ENCODE measurements around the gene PSTPIP1. TPM values are rescaled to one million over a fixed set of nuclear protein-coding genes. Genes with fewer than 3 reads are reported as not detected.

Gene PSTPIP1
- total and polyA plus RNA-seq, 5 donors from 2014 or later: 41.3 to 169 (median 47.8) TPM

DNA sequence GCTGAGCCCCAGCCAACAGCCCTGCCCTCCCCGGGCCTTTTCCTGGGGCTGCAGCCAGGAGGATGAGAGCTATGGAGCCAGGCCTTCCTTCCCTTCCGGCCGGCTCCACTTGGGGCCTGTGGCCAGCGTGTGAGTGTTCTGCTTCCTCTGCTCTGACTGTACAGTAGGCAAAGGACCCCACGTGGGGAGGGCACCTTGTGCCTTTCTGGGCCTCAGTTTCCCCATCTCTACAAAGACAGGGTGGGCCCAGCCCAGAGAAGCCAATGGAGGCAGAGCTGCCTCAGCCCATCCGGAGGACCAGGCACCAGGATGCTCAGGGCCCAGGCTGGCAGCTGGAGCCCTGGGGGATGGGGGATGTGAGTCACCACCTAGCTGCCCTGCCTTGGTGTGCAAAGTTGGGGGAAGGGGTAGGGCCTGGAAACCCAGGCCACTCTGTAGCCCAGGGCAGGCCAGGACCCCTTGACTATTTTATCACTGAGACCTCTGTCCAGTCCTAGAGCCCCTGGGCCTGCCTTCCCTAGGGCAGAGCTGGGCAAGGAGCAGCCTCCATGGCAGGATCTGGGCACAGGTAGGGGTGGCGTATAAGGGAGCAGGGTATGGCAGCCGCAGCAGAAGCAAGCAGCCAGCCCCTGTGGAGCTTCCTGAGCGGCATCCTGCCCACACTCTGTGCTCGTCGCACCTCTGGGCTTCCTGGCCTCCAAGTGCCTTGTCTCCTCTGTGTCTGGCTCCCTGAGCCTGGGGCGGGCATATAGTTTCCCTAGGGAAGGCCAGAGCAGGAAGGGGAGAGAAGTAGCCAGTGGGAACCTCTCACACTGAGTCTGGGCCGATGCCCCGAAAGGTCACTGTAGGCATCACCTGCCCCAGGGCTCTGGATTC lies 1.8 kb downstream of the PSTPIP1 start:
- H3K4me1 Mint-ChIP-seq: peaks cover 6 to 86% (median 41%) of the 10 kb centered on the region in 4 donors
- Histone ChIP-seq H3K27ac (ENCODE audit: insufficient read depth, low read length, poor library complexity, severe bottlenecking) (peak overlapping the region; percentile 87), H3K36me3 (ENCODE audit: control insufficient read depth, insufficient read depth, low read length) (peaks cover 17% of the 10 kb centered on the region), H3K9me3 (ENCODE audit: control insufficient read depth in 2 of 2, low read length in 2 of 2) (no peaks in the 10 kb centered on the region), H3K27me3 (ENCODE audit: control insufficient read depth, insufficient read depth, low read length) (no peaks in the 10 kb centered on the region), H3K4me3 (ENCODE audit: low read depth, low read length) (peak overlapping the region; percentile 94), H3K4me1 (ENCODE audit: control insufficient read depth, insufficient read depth, low read length, poor library complexity, severe bottlenecking) (peaks cover 83% of the 10 kb centered on the region)
- H3K4me3 Mint-ChIP-seq: peak overlapping the region; percentile 79 to 97 (median 94)
- DNase-seq: peak; percentile 22 to 79 (median 48)
- no peaks in the 10 kb centered on the region for H3K36me3 Mint-ChIP-seq
- no peaks in the 10 kb centered on the region for H3K27me3 Mint-ChIP-seq
- no peaks in the 10 kb centered on the region for H3K9me3 Mint-ChIP-seq
- peak overlapping the region; percentile 89 to 93 (median 90) for H3K27ac Mint-ChIP-seq
- ATAC-seq (ENCODE audit: low read depth in 2 of 2): peak; percentile 58 to 65

DNA sequence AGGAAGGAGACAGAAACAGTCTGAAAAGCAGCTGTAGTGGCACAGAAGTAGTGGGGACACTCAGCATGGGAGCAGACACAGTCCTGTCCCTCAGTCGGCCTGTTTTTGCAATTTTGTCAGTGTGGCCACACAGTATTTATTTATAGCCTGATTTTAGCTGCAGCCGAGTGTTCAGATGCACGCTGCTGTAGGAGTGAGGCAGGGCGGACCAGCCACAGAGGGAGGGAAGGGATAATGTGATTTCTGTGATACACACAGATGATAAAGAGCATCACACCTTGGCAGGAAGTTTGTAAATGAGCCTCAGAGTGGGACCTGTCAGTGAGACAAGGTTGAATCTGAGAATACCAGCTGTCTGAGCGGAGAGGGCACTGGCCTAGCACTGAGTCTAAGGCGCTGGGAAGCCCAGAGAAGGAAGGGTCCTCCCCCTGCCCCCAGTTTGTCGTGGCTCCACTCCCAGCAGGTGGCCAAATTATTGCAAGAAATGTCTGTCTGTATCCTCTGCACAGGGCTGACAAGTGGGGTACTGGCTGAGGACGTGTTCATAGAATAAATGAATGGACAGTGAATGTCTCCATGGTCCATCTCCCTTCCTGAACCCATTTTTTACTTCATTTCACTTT lies 3.8 kb downstream of the PSTPIP1 start:
- H3K27ac ChIP-seq (ENCODE audit: insufficient read depth, low read length, poor library complexity, severe bottlenecking): peak overlapping the region; percentile 87
- no peaks in the 10 kb centered on the region for H3K36me3 Mint-ChIP-seq
- ATAC-seq (ENCODE audit: low read depth in 2 of 2): no peak

DNA sequence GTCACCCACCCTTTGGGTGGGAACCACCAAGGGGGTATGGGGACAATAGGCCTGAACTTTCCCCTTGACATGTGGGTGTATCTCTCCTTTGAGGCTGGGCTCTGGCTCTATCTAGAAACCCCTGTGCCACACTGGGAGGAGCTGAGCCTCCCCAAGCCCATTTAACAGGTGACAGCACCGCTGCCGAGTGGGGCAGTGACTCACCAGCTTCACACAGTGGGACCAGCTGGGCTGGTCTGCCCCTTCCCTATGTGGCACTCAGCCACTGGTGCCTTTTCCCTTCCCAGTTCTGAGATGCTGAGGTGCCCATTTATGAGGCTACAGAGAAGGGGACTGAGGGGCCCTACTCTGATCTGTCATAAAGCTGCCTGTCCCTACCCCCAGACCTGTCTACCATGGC lies 5.1 kb downstream of the PSTPIP1 start:
- no peaks in the 10 kb centered on the region for H3K27me3 ChIP-seq (ENCODE audit: control insufficient read depth, insufficient read depth, low read length)
- Mint-ChIP-seq H3K27ac (peak overlapping the region in 1 of 3 donors; percentile 47), H3K4me3 (peak overlapping the region in 2 of 4 donors; percentile 11 to 79), H3K27me3 (no peaks in the 10 kb centered on the region), H3K4me1 (peaks cover 22 to 90% (median 55%) of the 10 kb centered on the region in 4 donors), H3K9me3 (peaks cover 0 to 3% (median 0%) of the 10 kb centered on the region in 7 donors), H3K36me3 (peaks cover 5% of the 10 kb centered on the region)
- peaks cover 17% of the 10 kb centered on the region for H3K36me3 ChIP-seq (ENCODE audit: control insufficient read depth, insufficient read depth, low read length)
- peak overlapping the region; percentile 53 for H3K27ac ChIP-seq (ENCODE audit: insufficient read depth, low read length, poor library complexity, severe bottlenecking)
- ATAC-seq (ENCODE audit: low read depth in 2 of 2) (no peak), DNase-seq (no peak)
- peaks cover 92% of the 10 kb centered on the region for H3K4me1 ChIP-seq (ENCODE audit: control insufficient read depth, insufficient read depth, low read length, poor library complexity, severe bottlenecking)
- peak overlapping the region; percentile 15 for H3K4me3 ChIP-seq (ENCODE audit: low read depth, low read length)
- no peaks in the 10 kb centered on the region for H3K9me3 ChIP-seq (ENCODE audit: control insufficient read depth in 2 of 2, low read length in 2 of 2)

More for the DNA sequence above, 3.8 kb downstream of the PSTPIP1 start:
- Mint-ChIP-seq H3K4me1 (peaks cover 18 to 89% (median 50%) of the 10 kb centered on the region in 4 donors), H3K27me3 (no peaks in the 10 kb centered on the region), H3K27ac (peak overlapping the region; percentile 90 to 96 (median 93)), H3K4me3 (peak overlapping the region; percentile 79 to 97 (median 94)), H3K9me3 (no peaks in the 10 kb centered on the region)
- Histone ChIP-seq H3K27me3 (ENCODE audit: control insufficient read depth, insufficient read depth, low read length) (no peaks in the 10 kb centered on the region), H3K9me3 (ENCODE audit: control insufficient read depth in 2 of 2, low read length in 2 of 2) (no peaks in the 10 kb centered on the region), H3K36me3 (ENCODE audit: control insufficient read depth, insufficient read depth, low read length) (peaks cover 17% of the 10 kb centered on the region), H3K4me3 (ENCODE audit: low read depth, low read length) (peak overlapping the region; percentile 70), H3K4me1 (ENCODE audit: control insufficient read depth, insufficient read depth, low read length, poor library complexity, severe bottlenecking) (peaks cover 97% of the 10 kb centered on the region)
- no peak for DNase-seq

DNA sequence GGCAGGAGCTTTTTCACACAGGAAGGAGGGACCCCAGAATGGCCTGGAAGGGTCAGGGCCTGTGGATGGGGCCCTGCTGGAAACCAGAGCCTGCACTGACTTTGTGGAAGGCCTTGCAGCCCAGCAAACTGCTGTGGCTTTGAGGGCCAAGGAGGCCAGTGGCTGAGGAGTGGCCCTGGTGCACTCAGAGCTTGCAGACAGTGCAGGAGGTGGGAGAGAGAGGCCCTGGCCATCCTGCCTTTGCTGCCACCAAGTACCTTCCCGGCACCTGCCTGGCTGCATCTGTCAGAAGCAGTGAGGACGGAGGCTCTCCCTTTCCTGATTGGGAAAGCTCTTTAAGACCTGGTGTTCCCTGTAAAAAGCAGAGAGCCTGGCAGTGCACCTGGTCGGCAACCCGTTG lies 6.4 kb downstream of the PSTPIP1 start:
- peaks cover 0 to 3% (median 0%) of the 10 kb centered on the region in 7 donors for H3K9me3 Mint-ChIP-seq
- peak overlapping the region; percentile 49 for H3K27ac ChIP-seq (ENCODE audit: insufficient read depth, low read length, poor library complexity, severe bottlenecking)
- peaks cover 17% of the 10 kb centered on the region for H3K36me3 ChIP-seq (ENCODE audit: control insufficient read depth, insufficient read depth, low read length)
- peaks cover 81% of the 10 kb centered on the region for H3K4me1 ChIP-seq (ENCODE audit: control insufficient read depth, insufficient read depth, low read length, poor library complexity, severe bottlenecking)
- H3K27ac Mint-ChIP-seq: peak overlapping the region in 1 of 3 donors; percentile 84
- H3K4me3 Mint-ChIP-seq: peak overlapping the region in 2 of 4 donors; percentile 33 to 52
- DNase-seq (no peak), ATAC-seq (ENCODE audit: low read depth in 2 of 2) (no peak)
- no peak overlapping the region for H3K4me3 ChIP-seq (ENCODE audit: low read depth, low read length)
- no peaks in the 10 kb centered on the region for H3K27me3 Mint-ChIP-seq
- H3K36me3 Mint-ChIP-seq: peaks cover 11% of the 10 kb centered on the region
- no peaks in the 10 kb centered on the region for H3K9me3 ChIP-seq (ENCODE audit: control insufficient read depth in 2 of 2, low read length in 2 of 2)
- H3K4me1 Mint-ChIP-seq: peaks cover 32 to 94% (median 67%) of the 10 kb centered on the region in 4 donors
- no peaks in the 10 kb centered on the region for H3K27me3 ChIP-seq (ENCODE audit: control insufficient read depth, insufficient read depth, low read length)

DNA sequence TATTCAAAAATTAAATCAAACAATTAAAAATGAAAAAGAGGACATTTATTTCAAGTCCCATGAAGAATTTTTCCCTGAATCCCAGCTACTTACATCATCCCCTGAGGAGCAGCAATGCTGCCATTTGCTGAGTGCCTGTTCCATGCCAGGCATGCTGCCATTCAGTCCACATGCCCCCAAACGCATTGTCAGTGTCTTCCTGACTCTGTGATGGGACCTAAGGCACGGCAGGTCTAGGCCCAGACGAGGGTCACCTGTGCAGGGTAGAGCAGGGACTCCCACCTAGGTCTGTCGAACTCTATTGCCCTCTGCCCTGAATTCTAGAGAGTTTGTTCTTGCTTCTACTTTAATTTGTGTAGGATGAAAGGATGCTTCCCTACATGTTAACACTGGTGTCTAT lies 7.0 kb downstream of the PSTPIP1 start:
- H3K4me1 ChIP-seq (ENCODE audit: control insufficient read depth, insufficient read depth, low read length, poor library complexity, severe bottlenecking): peaks cover 77% of the 10 kb centered on the region
- H3K4me1 Mint-ChIP-seq: peaks cover 32 to 99% (median 72%) of the 10 kb centered on the region in 4 donors
- H3K9me3 ChIP-seq (ENCODE audit: control insufficient read depth in 2 of 2, low read length in 2 of 2): no peaks in the 10 kb centered on the region
- H3K27ac ChIP-seq (ENCODE audit: insufficient read depth, low read length, poor library complexity, severe bottlenecking): peak overlapping the region; percentile 74
- ATAC-seq (ENCODE audit: low read depth in 2 of 2) (no peak), DNase-seq (no peak)
- H3K27me3 Mint-ChIP-seq: no peaks in the 10 kb centered on the region
- peak overlapping the region; percentile 81 to 96 (median 84) for H3K27ac Mint-ChIP-seq
- H3K9me3 Mint-ChIP-seq: peaks cover 0 to 3% (median 0%) of the 10 kb centered on the region in 7 donors
- H3K27me3 ChIP-seq (ENCODE audit: control insufficient read depth, insufficient read depth, low read length): no peaks in the 10 kb centered on the region
- peak overlapping the region in 3 of 4 donors; percentile 9 to 84 (median 52) for H3K4me3 Mint-ChIP-seq
- H3K36me3 Mint-ChIP-seq: peaks cover 11% of the 10 kb centered on the region
- peaks cover 17% of the 10 kb centered on the region for H3K36me3 ChIP-seq (ENCODE audit: control insufficient read depth, insufficient read depth, low read length)
- peak overlapping the region; percentile 53 for H3K4me3 ChIP-seq (ENCODE audit: low read depth, low read length)

DNA sequence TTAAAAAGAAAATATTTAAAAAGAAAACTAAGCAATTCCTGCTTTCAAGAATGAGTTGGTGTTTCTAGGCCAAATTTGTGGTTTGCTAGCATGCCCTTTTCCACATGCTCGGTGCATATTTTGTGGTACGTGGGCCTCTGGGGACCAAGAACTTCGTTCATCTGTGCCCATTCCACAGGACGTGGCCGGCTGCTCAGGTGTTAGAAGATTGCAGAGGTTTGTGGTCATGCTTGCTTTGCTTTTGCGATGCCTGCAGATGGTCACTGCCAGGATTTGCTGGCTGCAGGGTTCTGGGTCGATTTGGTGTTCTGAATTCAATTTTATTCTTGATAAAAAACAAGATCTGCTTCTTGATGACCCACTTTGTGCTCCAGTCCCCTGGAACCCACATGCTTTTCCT lies 7.5 kb downstream of the PSTPIP1 start:
- H3K9me3 ChIP-seq (ENCODE audit: control insufficient read depth in 2 of 2, low read length in 2 of 2): no peaks in the 10 kb centered on the region
- H3K4me3 ChIP-seq (ENCODE audit: low read depth, low read length): peak overlapping the region; percentile 53
- H3K4me1 ChIP-seq (ENCODE audit: control insufficient read depth, insufficient read depth, low read length, poor library complexity, severe bottlenecking): peaks cover 76% of the 10 kb centered on the region
- H3K36me3 Mint-ChIP-seq: peaks cover 11% of the 10 kb centered on the region
- ATAC-seq (ENCODE audit: low read depth in 2 of 2) (no peak), DNase-seq (no peak)
- H3K4me3 Mint-ChIP-seq: peak overlapping the region; percentile 51 to 84 (median 80)
- H3K27me3 Mint-ChIP-seq: no peaks in the 10 kb centered on the region
- H3K36me3 ChIP-seq (ENCODE audit: control insufficient read depth, insufficient read depth, low read length): peaks cover 17% of the 10 kb centered on the region
- H3K4me1 Mint-ChIP-seq: peaks cover 32 to 96% (median 68%) of the 10 kb centered on the region in 4 donors
- H3K27ac Mint-ChIP-seq: peak overlapping the region; percentile 62 to 96 (median 91)
- H3K27me3 ChIP-seq (ENCODE audit: control insufficient read depth, insufficient read depth, low read length): no peaks in the 10 kb centered on the region
- H3K9me3 Mint-ChIP-seq: peaks cover 0 to 3% (median 0%) of the 10 kb centered on the region in 7 donors
- peak overlapping the region; percentile 74 for H3K27ac ChIP-seq (ENCODE audit: insufficient read depth, low read length, poor library complexity, severe bottlenecking)

DNA sequence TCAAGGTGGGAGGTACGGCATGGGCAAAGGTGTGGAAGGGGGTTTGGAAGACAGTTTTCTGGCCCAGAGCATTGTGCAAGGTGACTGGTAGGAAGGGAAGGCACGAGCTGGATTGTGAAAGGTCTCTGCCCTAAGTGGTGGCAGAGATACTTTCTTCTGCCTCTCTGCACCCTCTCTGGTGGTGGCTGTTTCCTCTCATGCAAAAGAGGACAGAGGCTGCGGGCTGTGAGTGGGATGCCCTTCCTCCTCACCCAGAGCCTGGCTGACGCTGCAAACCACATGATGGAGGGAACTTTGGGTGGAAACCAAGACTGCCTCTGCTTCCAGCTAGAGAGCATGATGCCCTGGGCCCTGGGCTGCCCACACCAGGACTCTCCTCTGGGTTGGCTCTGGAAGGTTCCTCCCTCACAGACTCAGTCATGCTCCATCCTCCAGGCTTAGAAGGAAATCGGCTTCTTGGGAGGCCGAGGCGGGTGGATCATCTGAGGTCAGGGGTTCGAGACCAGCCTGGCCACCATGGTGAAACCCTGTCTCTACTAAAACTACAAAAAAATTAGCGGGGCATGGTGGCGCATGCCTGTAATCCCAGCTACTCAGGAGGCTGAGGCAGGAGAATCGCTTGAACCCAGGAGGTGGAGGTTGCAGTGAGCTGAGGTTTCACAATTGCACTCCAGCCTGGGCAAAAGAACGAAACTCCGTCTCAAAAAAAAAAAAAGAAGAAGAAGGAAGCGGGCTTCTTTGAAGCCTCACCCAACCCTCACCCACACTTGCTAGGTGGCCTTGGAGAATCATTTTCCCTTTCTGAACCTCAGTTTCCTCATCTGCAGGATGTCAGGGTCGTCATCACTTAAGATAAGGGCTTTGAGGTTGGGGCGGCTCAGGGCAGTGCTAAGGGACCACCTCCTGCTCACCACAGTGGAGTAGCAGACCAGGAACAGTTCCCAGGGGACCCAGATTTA lies 8.3 kb downstream of the PSTPIP1 start:
- Mint-ChIP-seq H3K36me3 (peaks cover 11% of the 10 kb centered on the region), H3K9me3 (peaks cover 0 to 3% (median 0%) of the 10 kb centered on the region in 7 donors), H3K27me3 (no peaks in the 10 kb centered on the region), H3K4me3 (peak overlapping the region; percentile 51 to 84 (median 80)), H3K4me1 (peaks cover 32 to 91% (median 65%) of the 10 kb centered on the region in 4 donors), H3K27ac (peak overlapping the region; percentile 62 to 96 (median 91))
- peak; percentile 27 to 83 (median 48) for DNase-seq
- Histone ChIP-seq H3K9me3 (ENCODE audit: control insufficient read depth in 2 of 2, low read length in 2 of 2) (no peaks in the 10 kb centered on the region), H3K27ac (ENCODE audit: insufficient read depth, low read length, poor library complexity, severe bottlenecking) (peak overlapping the region; percentile 74), H3K4me3 (ENCODE audit: low read depth, low read length) (peak overlapping the region; percentile 53), H3K36me3 (ENCODE audit: control insufficient read depth, insufficient read depth, low read length) (peaks cover 21% of the 10 kb centered on the region), H3K4me1 (ENCODE audit: control insufficient read depth, insufficient read depth, low read length, poor library complexity, severe bottlenecking) (peaks cover 69% of the 10 kb centered on the region), H3K27me3 (ENCODE audit: control insufficient read depth, insufficient read depth, low read length) (no peaks in the 10 kb centered on the region)
- ATAC-seq (ENCODE audit: low read depth in 2 of 2): peak; percentile 87

Measured in CD4-positive, CD25-positive, alpha-beta regulatory T cell (primary cell).